Hematopoietic multipotent progenitor cell (in vitro differentiated cells): Measurements from ENCODE around the gene GAA. TPM values are rescaled to one million over a fixed set of nuclear protein-coding genes. Genes with fewer than 3 reads are reported as not detected.

Source experiments
- DNase-seq, 3 donors: peaks; one replicate each; pipeline ENCODE4 v3.0.0-alpha.2; 2011 to 2015; ENCODE audit warnings: low read depth in 2 of 3, low spot score in 2 of 3
- total RNA-seq: library from RNA; depleted of rRNA; stranded (reverse); fragments of >200 nt; gene quantifications from one replicate; pipeline ENCODE4 v1.2.3, GENCODE V29; 2012

The GAA gene
- 46.6 TPM for total RNA-seq

DNA sequence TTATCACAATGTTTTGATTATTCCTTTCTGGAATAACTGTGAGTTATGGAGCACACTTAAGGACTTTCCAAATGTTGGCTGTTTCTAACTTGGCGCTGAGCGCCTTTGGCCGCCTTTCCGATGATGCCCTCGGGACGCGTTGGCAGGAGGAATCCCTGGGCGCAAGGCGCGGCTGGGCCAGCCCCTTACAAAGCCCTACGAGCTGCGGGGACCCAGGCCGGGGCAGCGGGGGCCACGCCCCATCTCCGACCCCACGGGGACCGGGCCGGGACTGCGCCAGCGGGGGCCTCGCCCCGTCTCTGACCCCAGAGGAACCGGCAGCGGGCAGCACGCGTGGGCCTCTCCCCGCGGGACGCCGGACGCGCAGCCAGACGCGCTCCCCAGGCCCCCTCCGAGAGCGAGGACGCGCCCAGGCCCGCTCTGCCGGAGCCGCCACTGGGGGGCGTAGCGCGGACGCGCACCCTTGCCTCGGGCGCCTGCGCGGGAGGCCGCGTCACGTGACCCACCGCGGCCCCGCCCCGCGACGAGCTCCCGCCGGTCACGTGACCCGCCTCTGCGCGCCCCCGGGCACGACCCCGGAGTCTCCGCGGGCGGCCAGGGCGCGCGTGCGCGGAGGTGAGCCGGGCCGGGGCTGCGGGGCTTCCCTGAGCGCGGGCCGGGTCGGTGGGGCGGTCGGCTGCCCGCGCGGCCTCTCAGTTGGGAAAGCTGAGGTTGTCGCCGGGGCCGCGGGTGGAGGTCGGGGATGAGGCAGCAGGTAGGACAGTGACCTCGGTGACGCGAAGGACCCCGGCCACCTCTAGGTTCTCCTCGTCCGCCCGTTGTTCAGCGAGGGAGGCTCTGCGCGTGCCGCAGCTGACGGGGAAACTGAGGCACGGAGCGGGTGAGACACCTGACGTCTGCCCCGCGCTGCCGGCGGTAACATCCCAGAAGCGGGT is at the start of gene GAA:
Gene GAA, plus strand, starts transcription at position 571 of the 935 bp plus-strand sequence. CDS start 3,006 bp downstream, outside the sequence.
- peak; percentile 86 to 92 (median 89) for DNase-seq

DNA sequence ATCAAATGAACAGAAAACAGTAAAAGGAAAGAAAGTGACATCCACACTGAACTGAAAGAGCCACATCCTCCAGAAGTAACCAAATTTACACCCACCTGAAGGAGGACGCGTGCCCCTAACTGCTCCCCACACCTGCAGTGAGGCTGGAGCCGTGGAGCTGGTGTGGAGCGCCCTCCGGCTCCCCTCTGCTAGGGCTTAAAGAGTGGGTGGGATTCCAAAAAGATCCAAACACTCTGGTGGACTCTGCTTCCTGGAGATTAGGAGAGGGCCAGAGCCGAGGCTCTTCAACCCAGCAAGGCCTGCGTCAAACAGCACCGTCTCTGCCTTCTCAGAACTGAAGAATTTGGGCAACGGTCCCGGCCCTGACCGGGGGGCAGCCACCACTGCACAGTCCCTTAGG is 49.7 kb upstream of the GAA start:
- DNase-seq, result no peak

DNA sequence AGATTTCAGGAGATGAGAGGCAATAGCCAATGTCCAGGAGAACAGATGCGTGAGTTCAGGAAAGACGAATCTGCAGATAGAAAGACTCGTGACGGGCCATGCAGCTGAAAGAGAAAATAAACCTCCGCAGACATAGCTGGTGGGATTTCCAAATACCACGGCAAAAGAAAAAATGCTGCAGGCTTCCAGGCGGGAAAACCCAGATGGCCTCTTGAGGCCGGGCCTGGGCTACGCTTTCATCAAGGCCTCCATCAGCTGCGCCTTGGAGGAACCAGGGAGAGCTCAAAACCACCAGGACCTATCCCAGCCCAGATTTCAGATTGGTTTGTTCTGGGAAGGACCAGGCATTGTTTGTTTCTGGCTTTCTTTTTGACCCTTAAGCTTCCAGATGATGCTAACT is 48.3 kb upstream of the GAA start:
- no peak for DNase-seq

DNA sequence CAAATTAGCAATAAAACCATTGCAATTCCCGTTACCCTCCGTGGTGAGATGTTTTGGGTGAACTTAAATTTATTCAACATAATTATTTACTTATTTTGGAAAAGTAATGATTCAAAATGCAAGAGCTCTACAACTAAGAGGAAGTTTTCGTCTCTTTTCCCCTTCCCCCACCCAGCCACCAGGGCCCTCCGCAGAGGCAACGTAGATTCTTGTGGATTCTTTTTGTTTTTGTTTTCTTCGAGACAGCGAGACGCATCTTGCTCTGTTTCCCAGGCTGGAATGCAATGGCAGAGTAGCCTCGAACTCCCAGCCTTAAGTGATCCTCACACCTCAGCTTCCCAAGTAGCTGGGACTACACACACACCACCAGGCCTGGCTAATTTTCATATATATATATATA is 45.8 kb upstream of the GAA start:
- no peak for DNase-seq

DNA sequence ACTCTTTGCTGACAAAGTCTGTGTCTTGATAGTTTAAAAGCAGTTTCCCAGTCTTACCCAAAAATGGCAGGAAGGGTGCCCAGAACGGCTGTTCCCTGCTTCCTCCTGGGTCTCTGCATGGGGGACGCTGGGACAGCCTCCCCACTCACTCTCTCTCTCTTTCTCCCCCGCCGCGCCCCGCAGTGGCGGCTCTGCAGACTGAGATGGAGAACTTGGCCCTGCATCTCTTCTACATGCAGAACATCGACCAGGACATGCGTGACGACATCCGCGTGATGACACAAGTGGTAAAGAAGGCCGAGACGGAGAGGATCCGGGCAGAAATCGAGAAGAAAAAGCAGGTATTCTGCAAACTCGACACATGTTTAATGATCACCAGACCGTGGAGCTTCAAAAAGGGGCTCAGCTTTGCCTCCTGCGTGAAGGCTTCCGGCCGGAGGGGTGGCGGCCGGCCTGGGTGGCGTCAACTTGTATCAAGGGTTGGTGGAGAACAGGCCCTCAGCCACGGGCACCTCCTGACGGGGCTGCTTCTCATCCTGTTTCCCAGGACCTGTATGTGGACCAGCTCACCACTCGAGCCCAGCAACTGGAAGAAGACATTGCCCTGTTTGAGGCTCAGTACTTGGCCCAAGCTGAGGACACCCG is 42.9 kb upstream of the GAA start:
- no peak for DNase-seq

DNA sequence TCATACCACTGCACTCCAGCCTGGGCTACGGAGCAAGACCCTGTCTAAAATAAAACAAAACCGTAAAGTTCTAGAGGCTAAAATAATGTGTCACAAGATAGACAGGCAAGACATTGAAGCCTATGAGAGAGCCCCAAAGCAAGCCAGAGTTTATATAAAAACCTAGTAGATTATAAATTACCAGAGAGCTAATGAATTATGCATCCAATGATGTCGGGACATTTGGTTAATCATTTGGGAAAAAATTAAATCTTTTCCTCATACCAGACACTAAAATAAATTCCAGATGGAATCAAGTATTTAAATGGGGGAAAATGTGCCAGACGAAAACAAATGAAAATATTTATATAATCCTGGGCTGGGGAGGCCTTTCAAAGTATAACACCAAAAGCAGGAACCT is 40.7 kb upstream of the GAA start:
- DNase-seq, result no peak

DNA sequence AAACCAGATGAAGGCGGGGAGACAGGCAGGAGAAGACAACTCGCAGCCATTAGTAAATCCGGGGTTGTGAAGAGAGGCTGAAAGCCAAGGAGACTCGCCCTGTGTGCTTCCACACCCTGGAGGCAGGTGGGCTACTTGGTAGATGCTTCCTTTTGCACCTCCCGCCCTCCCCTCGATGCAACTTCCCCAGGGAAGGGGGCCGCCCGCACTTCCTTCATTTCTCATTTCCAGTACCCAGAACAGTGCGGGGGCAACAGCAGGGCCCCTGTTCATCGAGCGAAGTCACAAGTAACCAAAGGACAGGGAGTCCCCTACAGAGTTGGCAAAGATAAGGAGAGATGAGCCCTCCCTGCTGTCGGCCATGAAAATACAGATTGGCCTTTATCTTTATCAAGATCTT is 40.0 kb upstream of the GAA start:
- DNase-seq, result no peak

DNA sequence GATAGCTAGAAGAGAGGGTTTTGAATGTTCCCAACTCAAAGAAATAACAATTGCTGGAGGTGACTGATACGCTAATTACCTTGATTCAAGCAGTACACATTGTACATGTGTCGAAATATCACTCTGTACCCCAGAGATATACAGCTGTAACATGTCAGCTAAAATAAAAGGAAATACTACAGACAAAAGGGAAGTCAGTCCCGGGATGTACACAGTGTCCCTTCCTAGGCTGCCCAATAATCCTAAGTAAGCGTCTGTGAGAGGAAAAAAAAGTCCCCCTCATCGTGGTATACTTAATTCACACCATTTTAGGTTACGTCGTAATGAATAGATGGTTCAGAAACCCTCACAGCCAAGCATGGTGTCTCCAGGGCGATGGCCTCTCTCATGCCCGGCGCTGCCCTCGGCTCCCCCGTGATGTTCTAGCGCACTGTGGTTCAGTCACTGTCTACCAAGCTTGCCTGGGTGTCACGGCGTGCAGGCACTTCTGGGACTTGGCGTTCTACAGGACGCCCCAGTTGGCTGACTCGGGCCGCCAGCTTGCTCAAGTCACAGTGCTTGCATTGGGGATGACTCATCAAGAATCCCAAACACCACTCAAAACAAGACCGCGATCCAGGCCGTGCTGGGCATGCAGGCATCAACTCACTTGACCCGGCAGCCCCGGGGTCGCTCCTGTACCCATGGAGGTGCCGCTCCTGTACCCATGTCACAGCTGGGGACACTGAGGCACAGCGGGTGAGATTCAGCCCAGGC is 37.4 kb upstream of the GAA start:
- DNase-seq, result peak in 2 of 3 donors; percentile 14 to 18

DNA sequence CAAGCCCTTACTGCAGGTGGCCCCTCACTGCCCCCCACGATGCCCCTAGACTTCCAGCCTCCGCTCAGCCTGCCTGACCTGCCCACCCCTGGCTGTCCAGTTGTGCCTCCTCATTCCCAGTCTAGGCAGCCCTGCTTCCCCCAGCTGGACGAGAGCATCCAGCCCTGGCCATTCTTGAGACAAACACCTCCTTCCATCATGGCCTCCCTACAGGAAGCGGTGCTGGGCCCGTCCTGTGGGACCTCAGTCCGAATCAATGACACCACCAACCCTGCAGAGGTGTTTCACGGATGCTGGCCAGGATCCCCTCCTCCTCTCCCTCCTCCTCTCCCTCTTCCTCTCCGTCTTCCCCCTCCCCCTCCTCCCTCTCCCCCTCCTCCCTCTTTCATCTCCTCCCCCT is 36.7 kb upstream of the GAA start:
- DNase-seq, result no peak

DNA sequence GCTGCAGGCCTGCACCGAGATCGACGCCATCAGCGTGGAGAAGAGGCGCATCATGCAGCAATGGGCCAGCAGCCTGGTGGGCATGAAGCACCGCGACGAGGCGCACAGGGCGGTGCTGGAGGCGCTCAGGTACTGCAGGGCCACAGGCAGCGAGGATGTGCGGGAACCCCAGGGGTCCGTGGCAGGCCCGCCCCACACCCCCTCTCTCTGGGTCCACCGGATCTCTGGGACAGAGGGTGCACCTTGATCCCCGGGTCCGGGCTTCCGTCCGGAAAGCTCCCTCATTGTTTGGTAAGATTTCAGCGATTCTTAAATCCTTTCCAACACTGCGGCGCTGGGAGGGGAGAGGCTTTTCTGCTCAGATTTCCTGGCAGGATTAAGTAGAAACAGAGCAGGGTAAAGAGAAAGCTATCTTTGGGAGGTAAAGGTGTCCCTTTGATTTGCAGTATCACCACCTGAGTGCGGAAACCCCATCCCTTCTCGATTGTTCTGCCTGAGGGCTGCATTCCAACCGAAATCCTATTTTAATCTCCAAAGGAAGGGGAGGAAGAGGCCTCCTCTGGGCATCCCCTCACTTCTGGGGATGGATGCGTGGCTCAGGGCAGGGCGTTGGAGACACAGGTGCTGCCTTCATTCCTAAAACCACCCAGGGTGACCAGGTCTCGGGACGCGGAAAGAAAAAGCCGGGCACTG is 35.8 kb upstream of the GAA start:
- DNase-seq, result no peak

DNA sequence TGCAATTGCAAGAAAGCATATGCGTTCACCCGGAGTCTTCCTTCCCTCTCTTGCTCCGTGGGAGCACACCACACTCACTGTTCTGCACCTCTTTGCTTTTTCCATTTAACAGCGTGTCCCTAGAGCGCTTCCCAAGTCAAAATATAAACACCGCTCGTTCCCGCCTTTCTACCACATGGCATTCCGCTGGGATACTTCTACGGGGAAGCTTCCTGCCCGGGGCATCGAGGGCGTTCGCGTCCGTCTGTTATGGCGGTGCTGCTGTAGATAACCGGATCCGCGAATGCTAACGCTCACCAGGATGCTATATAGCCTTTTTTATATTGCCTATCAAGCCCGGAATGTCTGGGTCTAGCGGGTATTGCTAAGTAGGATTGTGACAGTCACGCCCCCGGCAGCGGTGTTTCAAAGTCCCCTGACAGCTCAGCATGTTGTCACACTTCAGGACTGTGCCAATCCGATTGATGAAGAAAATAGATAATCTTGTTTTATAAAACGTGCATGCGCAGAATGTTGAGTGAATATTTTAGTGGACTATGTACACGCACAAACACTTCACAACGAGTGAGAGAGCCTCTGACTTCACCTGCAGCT is 33.9 kb upstream of the GAA start:
- DNase-seq, result no peak

DNA sequence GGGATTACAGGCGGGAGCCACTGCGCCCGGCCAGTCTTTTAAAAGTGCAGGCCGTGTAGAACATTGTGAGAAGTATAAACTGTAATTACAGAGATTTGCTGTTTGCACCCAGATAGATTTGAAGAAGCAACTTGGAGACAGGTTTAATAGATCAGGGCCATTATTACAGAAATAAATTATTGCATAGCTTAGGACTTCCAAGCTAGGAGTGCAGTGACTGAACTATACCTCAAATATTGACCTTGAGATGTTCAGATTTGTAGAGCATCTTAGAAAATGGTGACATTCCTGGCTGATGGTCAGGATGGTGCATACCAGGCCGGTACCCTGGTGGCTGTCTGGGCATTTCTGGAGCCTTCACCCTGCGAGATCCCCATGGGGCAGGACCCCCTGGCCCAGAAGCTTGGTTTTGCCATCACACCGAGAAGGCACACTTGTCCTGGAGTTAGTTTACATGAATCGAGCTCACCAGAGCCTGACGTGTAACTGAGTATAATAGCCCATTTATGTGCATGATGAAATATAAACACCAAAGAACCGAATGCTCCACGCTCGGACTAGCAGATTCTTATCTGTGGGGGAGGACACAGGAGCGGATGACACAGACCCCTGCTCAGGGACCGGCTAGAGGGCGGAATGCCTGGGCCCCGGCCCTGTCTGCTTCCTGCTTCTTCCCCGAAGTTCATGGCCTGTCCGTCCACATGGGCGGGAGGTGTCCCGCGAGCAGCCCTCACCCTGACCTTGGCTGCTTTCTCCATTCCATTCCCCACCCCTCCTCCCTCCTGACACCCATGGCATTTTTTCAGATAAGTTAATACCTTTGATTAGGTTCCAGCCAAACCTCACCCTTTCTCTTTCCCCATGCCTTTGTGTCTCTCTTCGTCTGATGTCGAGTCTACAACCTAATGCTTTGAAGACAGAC is 32.8 kb upstream of the GAA start:
- DNase-seq, result no peak

DNA sequence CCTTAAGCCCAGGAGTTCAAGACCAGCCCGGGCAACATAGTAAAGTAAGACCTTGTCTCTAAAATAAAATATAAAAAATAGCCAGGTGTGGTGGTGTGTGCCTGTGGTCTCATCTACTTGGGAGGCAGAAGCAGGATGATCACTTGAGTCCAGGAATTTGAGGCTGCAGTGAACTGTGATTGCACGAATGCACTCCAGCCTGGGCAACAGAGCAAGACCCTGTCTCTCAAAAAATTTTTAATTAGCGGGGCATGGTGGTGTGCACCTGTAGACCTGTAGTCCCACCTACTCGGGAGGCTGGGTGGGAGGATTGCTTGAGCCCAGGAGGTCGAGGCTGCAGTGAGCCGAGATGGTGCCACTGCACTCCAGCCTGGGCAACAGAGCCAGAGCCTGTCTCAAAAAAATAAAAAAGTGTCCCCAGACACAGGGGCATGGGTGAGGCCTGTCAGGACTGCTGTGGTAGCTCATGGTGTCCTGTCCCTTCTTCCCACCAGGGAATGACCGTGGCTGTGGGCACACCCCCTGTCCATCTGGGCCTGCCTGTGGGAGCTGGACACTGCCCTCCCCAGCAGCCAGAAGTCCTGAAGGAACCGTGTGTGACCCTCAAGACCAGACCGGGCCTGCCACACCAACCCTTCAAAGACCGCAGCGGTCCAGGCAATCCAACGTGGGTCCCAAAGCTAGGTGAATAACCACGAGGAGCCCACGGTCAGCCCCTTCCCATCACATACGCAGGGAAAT is 30.8 kb upstream of the GAA start:
- DNase-seq, result no peak

DNA sequence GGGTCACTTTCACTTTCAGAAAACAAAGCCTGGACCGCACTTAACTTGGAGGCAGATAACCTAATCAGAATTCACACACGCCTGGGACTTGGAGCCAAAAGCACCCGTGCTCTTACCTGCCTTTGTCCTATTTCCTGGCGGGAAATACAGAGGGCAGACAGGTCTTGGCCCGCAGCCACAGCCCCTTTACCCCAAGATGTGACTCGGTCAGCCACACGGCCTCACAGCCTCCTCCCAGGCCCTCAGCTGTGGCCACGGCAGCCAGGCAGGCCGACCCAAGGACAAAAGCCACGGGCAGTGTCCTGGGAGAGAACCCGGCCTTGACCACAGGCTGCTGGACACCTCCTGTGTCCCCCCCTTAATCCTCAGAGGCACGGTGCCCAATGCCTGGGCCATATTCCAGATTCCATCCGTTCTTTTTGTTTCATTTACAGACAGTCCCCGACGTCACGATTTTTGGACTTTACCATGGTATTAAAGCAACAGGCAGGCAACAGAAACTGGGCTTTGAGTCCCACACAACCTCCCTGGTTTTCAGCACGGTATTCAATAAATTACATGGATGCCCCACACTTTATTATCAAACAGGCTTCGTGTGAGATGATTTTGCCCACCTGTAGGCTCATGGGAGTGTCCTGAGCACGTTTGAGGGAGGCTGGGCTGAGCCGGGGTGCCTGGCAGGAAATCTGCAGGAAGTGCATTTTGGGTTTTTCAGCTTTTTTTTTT is 30.1 kb upstream of the GAA start:
- DNase-seq, result peak in 2 of 3 donors; percentile 16 to 34

DNA sequence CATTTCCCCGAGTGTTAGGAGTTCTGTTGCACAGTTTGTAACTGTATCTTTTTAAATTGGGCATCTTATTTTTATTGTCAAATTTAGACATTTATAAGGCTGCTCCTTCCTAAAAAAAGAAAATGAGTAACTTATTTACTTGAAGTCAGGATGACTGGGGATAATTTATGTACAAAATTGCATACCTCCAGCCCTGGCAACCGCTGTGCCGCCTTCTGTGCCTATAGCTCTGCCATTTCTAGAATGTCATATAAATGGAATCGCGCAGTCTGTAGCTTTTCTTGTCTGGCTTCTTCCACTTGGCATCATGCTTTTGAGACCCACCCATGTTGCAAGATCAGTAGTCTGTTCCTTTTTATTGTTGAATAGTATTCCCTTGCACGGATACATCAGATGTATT is 29.0 kb upstream of the GAA start:
- DNase-seq, result no peak

DNA sequence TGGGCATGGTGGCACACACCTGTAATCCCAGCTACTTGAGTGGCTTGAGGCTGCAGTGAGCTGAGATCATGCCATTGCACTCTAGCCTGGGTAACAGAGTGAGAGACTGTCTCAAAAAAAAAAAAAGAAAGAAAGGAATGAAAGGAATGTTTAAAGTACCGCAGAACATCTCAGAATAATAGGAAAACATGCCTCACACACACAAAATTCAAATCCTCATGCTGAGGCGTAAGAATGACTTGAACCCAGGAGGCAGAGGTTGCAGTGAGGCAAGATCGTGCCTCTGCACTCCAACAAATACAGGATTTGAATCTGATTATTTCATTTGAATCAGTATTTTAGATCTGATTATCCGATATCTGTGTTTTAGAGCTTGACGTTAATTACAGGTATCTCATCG is 21.3 kb upstream of the GAA start:
- no peak for DNase-seq

DNA sequence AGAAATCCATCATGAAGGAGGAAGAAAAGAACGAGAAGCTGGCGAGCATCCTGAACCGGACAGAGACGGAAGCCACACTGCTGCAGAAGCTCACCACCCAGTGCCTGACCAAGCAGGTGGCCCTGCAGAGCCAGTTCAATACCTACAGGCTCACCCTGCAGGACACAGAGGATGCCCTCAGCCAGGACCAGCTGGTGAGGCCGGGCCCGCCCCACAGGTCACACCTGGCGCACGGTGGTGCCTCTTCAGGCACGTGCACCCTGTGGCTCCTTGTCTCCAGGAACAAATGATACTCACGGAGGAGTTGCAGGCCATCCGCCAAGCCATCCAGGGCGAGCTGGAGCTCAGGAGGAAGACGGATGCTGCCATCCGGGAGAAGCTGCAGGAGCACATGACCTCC is 19.8 kb upstream of the GAA start:
- DNase-seq, result no peak
